ENCODE measurements around the gene PPAN.

Gene PPAN

GRCh38 chr19:10109528-10109927 lies 3.4 kb downstream of the PPAN start:
- Histone ChIP-seq H3K9me3 (no peaks in the 10 kb centered on the region), H3K4me1 (ENCODE audit: control insufficient read depth in 1 of 2, insufficient read depth in 1 of 2, low read depth in 1 of 2, low read length in 1 of 2) (peaks cover 42 to 45% of the 10 kb centered on the region in 2 experiments), H3K36me3 (peaks cover 14% of the 10 kb centered on the region), H3K4me3 (ENCODE audit: low read depth in 1 of 2, low read length in 1 of 2) (no peak overlapping the region), H3K27me3 (no peaks in the 10 kb centered on the region), H3K27ac (no peak overlapping the region)
- TF ChIP-seq CTCF (IDR thresholded peaks at IDR 0.05) = no peak

GRCh38 chr19:10110076-10110971 lies 4.2 kb downstream of the PPAN start:
- H3K27me3 ChIP-seq = no peaks in the 10 kb centered on the region
- TF ChIP-seq CTCF (IDR thresholded peaks at IDR 0.05) = no peak
- peaks cover 22% of the 10 kb centered on the region for H3K36me3 ChIP-seq
- peaks cover 40 to 41% of the 10 kb centered on the region in 2 experiments for H3K4me1 ChIP-seq (ENCODE audit: control insufficient read depth in 1 of 2, insufficient read depth in 1 of 2, low read depth in 1 of 2, low read length in 1 of 2)
- no peak overlapping the region for H3K27ac ChIP-seq
- no peak overlapping the region for H3K4me3 ChIP-seq (ENCODE audit: low read depth in 1 of 2, low read length in 1 of 2)
- no peaks in the 10 kb centered on the region for H3K9me3 ChIP-seq

- Histone ChIP-seq H3K36me3 (peaks cover 28% of the 10 kb centered on the region), H3K27me3 (no peaks in the 10 kb centered on the region), H3K27ac (peak overlapping the region; percentile 59), H3K4me3 (ENCODE audit: low read depth in 1 of 2, low read length in 1 of 2) (no peak overlapping the region), H3K4me1 (ENCODE audit: control insufficient read depth in 1 of 2, insufficient read depth in 1 of 2, low read depth in 1 of 2, low read length in 1 of 2) (peaks cover 34 to 35% of the 10 kb centered on the region in 2 experiments), H3K9me3 (no peaks in the 10 kb centered on the region)
- TF ChIP-seq CTCF (IDR thresholded peaks at IDR 0.05) = no peak
These were observed 4.8 kb downstream of the PPAN start for GRCh38 chr19:10110972-10111317.

- H3K4me1 ChIP-seq (ENCODE audit: control insufficient read depth in 1 of 2, insufficient read depth in 1 of 2, low read depth in 1 of 2, low read length in 1 of 2) = peaks cover 31% of the 10 kb centered on the region in 2 experiments
- peak within 1 kb of the TSS; percentile 59 for H3K27ac ChIP-seq
These were observed 5.2 kb downstream of the PPAN start, which contains the start of gene P2RY11 for GRCh38 chr19:10111405-10111811. Gene P2RY11 (plus strand): TSS chr19:10111693. CDS start chr19:10111722, 29 bp downstream.

GRCh38 chr19:10112037-10112761 lies 6.0 kb downstream of the PPAN start:
- peak overlapping the region; percentile 6 to 35 for H3K4me3 ChIP-seq (ENCODE audit: low read depth in 1 of 2, low read length in 1 of 2)
- H3K27me3 ChIP-seq = no peaks in the 10 kb centered on the region
- H3K4me1 ChIP-seq (ENCODE audit: control insufficient read depth in 1 of 2, insufficient read depth in 1 of 2, low read depth in 1 of 2, low read length in 1 of 2) = peaks cover 23 to 25% of the 10 kb centered on the region in 2 experiments
- TF ChIP-seq CTCF (IDR thresholded peaks at IDR 0.05) = no peak
- H3K36me3 ChIP-seq = peaks cover 41% of the 10 kb centered on the region
- peak overlapping the region; percentile 59 for H3K27ac ChIP-seq
- H3K9me3 ChIP-seq = no peaks in the 10 kb centered on the region

More at GRCh38 chr19:10111405-10111811, 5.2 kb downstream of the PPAN start, which contains the start of gene P2RY11:
- Histone ChIP-seq H3K4me3 (ENCODE audit: low read depth in 1 of 2, low read length in 1 of 2) (peak within 1 kb of the TSS; percentile 6 to 35), H3K9me3 (no peaks in the 10 kb centered on the region), H3K27me3 (no peaks in the 10 kb centered on the region), H3K36me3 (peaks cover 33% of the 10 kb centered on the region)
- TF ChIP-seq CTCF (IDR thresholded peaks at IDR 0.05) = no peak

All from neutrophil (primary cell).